8988T (cell line): ENCODE data around the gene SEPTIN10.

Experiments used
- DNase-seq: peaks from one replicate; pipeline ENCODE4 v3.0.0; 2011

The SEPTIN10 gene

DNA sequence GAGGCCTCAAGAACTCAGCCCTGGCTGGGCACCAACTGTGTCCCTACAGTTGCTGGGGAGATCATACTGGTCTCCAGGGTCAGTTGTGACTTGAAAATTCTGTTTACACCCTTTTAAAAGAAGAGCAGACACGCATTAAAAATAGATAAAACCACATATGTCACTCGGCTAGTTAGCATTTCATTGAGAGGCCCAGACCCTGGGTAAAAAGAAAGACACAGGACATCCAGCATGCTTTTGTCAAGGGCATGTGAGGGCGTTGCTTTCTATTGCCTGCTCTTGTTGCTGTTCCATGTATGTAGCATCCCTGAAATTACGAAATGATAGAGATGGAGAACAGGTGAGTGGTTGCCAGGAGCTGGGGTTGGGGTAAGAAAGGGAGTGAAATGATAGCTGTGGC, 94.3 kb downstream of the SEPTIN10 start:
- no peak for DNase-seq

DNA sequence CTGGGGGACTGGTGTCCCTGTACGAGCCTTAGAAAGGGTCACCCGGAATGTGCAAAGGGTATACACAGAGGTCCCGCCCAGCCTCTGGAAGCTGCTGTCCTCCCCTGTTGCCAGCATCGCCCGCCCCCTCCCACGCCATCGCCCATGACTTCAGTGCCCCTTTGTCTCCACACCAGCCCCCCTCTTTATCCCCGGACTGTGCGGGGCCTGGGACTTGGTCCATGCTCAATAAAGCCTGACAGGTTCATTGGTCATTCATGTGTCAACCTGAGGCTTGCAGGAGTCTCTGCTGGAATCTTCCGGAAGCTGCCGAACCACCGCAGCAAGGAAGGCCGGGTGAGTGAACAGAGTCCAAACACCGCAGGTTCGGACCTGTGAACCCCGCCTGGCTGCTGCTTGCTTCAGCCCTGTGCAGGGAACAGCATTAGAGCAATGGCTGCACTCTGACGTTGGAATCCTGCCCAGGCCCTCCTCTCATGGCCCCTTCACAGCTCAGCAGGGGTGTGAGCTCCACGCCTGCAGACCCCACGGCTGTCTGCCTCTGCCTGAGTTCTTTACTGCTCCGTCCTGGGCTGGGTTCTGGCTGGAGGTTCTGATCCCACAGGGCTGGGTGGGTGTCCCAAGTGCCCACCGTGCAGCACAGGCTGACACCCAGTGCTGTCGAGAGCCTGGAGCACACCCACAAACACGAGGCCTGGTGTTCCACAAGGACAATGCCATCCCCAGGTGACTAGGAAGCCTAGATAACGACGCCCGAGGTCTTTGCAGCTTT, 96.5 kb downstream of the SEPTIN10 start:
- DNase-seq: no peak

DNA sequence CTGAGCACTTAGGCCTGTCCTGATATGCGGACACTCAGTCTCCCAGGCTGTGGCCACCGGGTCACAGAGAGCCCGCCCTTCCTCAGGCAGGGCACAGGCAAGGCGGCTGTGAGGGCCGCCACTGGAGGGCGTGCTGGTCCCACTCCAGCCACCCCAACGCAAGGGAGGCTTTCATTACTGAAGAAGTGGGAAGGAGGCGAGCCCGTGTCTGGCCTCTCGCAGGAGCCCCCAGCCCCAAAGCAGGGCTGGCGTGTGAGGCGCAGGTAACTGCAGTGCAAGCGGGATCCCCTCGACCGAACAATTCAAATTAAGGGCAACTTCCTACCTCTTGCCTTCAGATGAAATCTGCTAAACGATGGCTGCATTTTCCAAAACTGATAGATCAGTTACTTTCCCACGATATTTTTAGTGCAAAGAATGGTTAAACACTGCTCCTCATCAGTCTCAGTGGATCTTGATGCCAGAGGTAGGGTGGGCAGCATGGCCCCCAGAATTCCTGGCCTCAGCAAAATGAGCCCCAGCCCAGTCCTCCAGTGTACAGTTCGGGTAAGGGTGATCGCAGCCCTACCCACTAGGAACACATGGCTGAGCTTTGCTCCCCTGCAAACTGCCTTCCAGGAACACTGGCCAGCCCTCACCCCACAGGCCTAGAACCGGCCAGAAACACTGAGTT, 97.2 kb downstream of the SEPTIN10 start:
- DNase-seq: peak; percentile 99

DNA sequence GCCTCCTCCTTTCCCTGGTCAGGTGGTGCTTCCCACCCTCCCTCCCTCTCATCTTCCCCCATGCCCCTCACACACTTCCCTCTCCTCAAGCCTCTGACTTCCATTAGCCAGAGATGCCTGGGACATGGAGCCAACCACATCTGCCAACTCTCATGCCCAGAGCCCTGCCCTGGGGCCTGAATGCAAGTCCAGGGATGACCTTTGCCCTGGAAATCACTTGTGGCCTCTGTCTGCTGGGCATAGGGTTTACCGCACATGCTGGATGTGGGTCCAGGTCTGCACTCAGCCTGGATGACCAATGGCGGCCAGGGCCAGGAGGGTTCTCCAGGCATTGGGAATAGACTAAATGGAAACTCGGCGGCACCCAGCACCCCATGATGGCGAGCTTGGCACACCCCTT, 98.9 kb downstream of the SEPTIN10 start:
- DNase-seq: no peak

GRCh38 chr2:109513749-109514588, 99.8 kb downstream of the SEPTIN10 start:
- no peak for DNase-seq

DNA sequence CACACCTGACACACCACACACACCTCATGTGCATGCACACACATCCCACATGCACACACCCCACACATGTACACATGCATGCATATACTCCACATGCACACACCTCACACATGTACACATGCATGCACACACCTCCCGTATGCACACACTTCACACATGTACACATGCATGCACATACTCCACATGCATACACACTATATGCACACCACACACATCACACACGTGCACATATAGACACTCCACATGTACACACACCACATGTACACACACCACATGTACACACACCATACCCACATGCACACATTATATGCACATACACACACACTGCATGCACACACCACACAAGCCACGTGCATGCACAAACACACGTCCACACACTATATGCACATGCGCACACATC, 100.5 kb downstream of the SEPTIN10 start:
- DNase-seq: no peak

GRCh38 chr2:109512076-109512475, 101.7 kb downstream of the SEPTIN10 start:
- no peak for DNase-seq

GRCh38 chr2:109511168-109511567, 102.6 kb downstream of the SEPTIN10 start:
- DNase-seq: no peak

- peak; percentile 92 for DNase-seq
Observed at GRCh38 chr2:109510136-109511028, 103.4 kb downstream of the SEPTIN10 start.

DNA sequence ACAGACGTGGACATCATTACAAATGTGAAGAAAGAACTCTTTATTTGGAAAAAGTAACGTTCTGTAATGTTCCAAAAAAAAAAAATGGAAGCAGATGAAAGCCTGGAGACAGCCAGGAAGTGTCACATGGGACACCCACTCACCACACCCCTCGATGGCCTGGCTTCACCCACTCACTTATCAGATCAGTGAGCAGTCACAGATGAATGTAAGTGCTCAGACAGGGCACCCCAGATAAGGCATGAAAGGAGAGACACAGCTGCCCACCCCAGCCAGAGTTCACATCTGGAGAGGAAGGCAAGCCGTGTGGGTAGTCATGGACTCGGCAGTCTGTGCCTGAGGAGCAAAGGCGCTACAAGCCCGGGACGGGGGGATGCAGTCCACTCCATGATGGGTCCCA, 105.2 kb downstream of the SEPTIN10 start:
- no peak for DNase-seq

DNA sequence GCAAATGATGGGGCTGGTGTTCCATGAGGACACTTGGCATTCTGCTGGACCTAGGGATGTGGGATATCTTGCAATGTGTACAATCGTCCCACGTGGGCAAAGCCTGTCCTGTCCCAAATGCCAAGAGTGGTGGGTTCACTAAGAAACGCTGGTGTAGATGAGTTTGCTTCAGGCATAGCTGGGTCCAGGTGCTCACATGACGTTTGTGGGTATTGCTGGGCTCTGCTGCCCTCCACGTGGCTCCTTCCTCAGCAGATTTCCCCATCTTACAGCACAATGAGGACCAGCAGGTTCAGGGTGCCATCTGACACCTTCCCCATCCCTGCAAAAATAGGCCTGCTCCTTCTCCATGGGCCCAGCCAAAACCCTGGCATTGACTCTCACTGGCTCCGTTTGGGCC, 105.9 kb downstream of the SEPTIN10 start:
- no peak for DNase-seq

GRCh38 chr2:109507217-109507616, 106.5 kb downstream of the SEPTIN10 start:
- DNase-seq: no peak

DNA sequence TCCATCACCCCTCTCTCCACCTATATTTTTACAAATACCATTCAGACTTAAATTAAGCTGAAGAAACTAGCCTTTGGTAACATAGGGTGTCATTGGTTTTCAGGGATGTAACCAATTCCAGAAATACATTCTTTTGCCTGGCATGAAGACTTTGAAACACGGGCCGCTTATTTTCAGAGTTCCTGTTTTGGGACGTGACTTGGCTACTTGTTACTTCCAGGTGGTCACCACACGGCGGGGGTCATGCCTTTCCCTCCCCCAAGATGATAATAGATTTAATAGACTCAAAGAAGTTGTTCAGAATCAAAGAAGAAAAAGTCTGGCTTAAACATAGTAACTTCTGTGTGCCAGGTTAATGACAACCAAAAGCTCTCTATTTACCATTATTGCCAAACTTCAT, 110.6 kb downstream of the SEPTIN10 start:
- DNase-seq: no peak

GRCh38 chr2:109501461-109501860, 112.3 kb downstream of the SEPTIN10 start:
- no peak for DNase-seq

DNA sequence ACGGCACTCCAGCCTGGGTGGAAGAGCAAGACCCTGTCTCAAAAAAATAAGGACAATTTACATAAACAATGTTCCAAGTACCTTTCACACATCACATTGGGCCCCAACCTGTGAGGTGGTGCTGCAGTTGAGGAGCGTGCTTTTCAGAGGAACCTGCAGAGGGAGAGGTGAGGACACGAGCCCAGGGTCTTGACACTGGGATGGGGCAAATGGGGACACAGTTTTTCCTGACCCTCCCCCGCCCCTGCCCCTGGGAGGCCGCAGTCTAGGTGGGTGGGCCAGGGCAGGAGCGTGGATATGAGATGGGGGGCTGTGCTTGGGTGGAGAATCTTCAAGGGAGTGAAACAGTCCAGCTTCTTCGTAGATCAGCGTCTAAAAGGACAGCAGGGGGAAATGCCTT, 112.9 kb downstream of the SEPTIN10 start:
- DNase-seq: no peak

GRCh38 chr2:109499566-109499965, 114.2 kb downstream of the SEPTIN10 start:
- no peak for DNase-seq

DNA sequence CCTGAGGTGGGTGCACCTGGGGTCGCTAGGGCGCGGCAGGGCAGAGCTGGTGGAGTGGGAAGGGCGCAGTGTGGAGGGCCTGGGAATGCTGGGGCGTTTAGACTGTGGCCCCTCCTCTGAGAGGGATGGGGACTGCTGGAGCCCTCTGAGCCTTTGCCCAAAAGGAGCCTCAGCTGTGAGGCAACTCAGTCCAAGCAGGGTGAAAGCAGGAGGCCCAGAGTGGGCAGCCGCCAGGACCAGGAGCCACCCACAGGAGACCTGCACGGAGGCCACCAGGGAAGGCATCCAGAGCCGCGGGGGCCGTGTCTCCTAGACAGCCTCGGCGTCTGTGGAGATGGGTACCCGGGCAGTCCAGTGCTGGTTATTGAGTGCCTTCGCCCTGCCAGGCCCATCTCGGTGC, 114.9 kb downstream of the SEPTIN10 start:
- DNase-seq: no peak

- no peak for DNase-seq
Observed at GRCh38 chr2:109497911-109498870, 115.6 kb downstream of the SEPTIN10 start.

GRCh38 chr2:109497463-109497862, 116.3 kb downstream of the SEPTIN10 start:
- DNase-seq: no peak

DNA sequence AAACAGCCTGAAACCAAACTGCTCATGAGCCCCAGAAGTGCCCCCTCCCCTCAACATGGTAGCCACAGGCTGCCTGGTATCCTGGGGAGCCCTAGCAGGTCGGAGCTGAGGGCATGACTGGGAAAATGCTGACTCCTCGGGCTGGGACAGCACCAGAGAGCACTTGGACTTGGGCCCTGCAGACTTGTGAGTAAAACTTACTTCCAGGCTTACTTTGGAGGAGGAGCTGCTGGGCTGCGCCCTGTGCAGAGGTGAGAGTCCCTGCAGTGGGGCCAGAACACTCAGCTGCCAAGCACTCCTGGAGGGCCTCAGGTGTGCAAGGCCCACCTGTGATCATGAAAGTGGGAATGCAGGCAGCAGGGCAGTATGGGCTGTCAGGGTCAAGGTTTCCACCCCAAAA, 119.4 kb downstream of the SEPTIN10 start:
- DNase-seq: no peak

DNA sequence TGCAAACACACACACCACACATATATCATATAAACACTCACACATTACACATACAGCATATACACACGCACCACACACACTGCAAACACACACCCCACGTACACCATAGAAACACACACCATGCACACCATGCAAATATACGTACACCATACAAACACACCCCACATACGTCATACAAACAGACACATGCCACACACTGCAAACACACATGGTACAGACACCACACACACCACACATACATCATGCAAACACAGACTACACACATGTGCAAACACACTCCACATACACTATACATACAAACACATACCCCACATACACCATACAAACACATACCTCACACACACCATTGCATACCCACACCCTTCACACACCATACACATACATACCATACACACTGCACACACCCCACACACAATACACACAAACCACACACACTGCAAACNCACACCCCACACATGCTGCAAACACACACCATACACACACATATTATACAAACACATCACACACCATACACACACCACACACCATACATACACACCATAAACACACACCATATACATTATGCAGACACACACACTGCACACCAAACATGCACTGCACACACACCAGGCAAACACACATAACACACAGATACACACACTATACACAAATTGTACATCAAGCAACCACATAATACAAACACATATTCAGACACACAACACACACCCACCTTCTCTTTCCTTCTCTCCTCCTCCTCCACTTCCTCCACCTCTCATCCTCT, 120.4 kb downstream of the SEPTIN10 start:
- no peak for DNase-seq
